Measurements from ENCODE around the gene ZNF32.

DNA sequence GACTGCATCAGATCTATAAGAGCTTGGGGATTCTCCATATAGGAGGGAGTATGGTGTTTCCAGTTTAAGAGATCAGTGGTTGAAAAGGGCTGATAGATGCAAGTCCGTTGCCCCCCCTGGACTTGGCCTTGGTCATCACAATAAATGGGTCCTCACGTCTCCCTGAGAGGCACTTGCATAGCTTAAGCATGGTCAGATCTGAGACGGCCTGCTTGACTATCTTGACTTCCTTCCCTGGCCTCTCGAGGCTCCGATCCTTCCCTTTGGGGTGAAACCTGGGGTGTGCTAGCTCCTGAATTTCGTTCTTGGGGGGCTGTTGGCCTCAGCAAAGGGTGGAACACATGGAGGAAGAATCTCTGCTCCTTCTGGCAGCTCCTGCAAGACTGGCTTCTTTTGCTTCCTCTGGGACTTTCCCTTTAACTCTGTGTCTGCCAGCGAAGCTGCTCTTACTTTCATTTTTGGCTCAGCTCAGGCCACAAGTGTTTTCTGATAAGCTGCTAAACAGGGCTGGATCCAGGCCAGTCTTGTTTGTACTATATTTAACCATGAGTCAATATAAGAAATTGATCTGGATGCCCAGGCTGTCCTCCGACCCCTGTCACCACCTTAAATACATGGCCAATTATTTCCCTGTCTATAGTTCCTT, 53.6 kb downstream of the ZNF32 start:
- TF ChIP-seq EZH2 (IDR thresholded peaks at IDR 0.05; ENCODE audit: borderline replicate concordance, low read length) = no peak
- TF ChIP-seq, protein P1, sequence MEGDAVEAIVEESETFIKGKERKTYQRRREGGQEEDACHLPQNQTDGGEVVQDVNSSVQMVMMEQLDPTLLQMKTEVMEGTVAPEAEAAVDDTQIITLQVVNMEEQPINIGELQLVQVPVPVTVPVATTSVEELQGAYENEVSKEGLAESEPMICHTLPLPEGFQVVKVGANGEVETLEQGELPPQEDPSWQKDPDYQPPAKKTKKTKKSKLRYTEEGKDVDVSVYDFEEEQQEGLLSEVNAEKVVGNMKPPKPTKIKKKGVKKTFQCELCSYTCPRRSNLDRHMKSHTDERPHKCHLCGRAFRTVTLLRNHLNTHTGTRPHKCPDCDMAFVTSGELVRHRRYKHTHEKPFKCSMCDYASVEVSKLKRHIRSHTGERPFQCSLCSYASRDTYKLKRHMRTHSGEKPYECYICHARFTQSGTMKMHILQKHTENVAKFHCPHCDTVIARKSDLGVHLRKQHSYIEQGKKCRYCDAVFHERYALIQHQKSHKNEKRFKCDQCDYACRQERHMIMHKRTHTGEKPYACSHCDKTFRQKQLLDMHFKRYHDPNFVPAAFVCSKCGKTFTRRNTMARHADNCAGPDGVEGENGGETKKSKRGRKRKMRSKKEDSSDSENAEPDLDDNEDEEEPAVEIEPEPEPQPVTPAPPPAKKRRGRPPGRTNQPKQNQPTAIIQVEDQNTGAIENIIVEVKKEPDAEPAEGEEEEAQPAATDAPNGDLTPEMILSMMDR (IDR thresholded peaks at IDR 0.05; ENCODE audit: low read length) = no peak
